GM12865 (cell line): Measurements from ENCODE around the gene PPP2R2B.
"Not testable (repeated sequence)": the region's sequence is repeated elsewhere in the genome, so short reads cannot be mapped to it uniquely, and the experiment has no call there.

Experiments used
- DNase-seq: peaks from one replicate; pipeline ENCODE4 v3.0.0; 2010; ENCODE audit warnings: low read depth
- H3K4me3 ChIP-seq: 2 replicates; pipeline ENCODE4 v1.5.1; 2011; ENCODE audit warnings: mild to moderate bottlenecking, low read depth, low read length, control low read depth
- CTCF ChIP-seq: IDR thresholded peaks from 2 replicates; pipeline ENCODE4 v1.5.1; 2011; ENCODE audit warnings: low read length, control low read depth, low read depth, inconsistent platforms; ENCODE audit not compliant: insufficient read depth; ENCODE audit errors: missing control alignments

The PPP2R2B gene

GRCh38 chr5:146744068-146744745 is 134.3 kb downstream of the PPP2R2B start:
- H3K4me3 ChIP-seq = no peak overlapping the region
- no peak for DNase-seq
- no peak for TF ChIP-seq CTCF

- TF ChIP-seq CTCF = no peak
These were observed 143.5 kb downstream of the PPP2R2B start for GRCh38 chr5:146734936-146735577.

GRCh38 chr5:146732962-146733361 is 145.6 kb downstream of the PPP2R2B start:
- no peak for DNase-seq
- no peak overlapping the region for H3K4me3 ChIP-seq
- no peak for TF ChIP-seq CTCF

More at GRCh38 chr5:146734936-146735577, 143.5 kb downstream of the PPP2R2B start:
- no peak for DNase-seq
- no peak overlapping the region for H3K4me3 ChIP-seq

GRCh38 chr5:146731909-146732659 is 146.5 kb downstream of the PPP2R2B start:
- no peak for DNase-seq
- no peak overlapping the region for H3K4me3 ChIP-seq
- TF ChIP-seq CTCF = no peak

- not testable (repeated sequence) for DNase-seq, H3K4me3 ChIP-seq
These were observed 149.8 kb downstream of the PPP2R2B start for GRCh38 chr5:146728746-146729145.

GRCh38 chr5:146726891-146727290 is 151.7 kb downstream of the PPP2R2B start:
- no peak for DNase-seq
- no peak overlapping the region for H3K4me3 ChIP-seq
- no peak for TF ChIP-seq CTCF

GRCh38 chr5:146726020-146726419 is 152.5 kb downstream of the PPP2R2B start:
- H3K4me3 ChIP-seq = no peak overlapping the region
- TF ChIP-seq CTCF = no peak
- DNase-seq = no peak
